GM18870 (cell line): ENCODE results near the gene DVL1.
"Not testable (repeated sequence)": the region's sequence is repeated elsewhere in the genome, so short reads cannot be mapped to it uniquely, and the experiment has no call there.

ENCODE experiments used
- ATAC-seq: cut with Tn5 transposase; IDR thresholded peaks from one replicate; pipeline ENCODE4 v1.9.1; 2021; ENCODE audit warnings: moderate library complexity; ENCODE audit not compliant: unreplicated experiment

Gene DVL1

GRCh38 chr1:1349256-1350012 is at the start of gene DVL1:
DVL1 (minus strand) TSS chr1:1349418; CDS start chr1:1349065, 353 bp downstream.
- ATAC-seq, result no peak

DNA sequence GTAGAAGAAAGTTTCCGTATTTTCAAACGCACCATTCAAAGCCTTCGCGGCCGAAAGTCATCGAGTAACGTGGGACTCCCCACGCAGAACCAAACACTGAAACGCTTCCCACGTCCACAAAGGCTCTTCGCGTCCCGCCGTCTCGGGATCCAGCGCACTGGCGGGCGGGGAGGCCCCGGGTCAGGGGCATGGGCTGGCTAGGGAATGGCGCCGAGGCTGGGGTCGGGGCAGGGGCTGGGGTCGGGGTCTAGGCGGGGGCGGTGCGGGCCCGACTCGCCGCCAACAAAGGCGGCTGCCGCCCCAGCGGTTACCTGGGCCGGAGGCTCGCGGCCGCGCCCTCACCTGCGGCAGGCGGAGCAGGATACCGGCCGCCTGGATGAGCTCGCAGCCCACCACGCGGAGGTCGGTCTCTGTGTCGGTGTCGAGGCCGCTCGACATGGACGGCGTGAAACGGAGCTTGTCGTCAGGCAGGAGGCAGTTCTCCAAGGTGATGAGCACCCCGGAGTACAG is 49.5 kb upstream of the DVL1 start:
- no peak for ATAC-seq

DNA sequence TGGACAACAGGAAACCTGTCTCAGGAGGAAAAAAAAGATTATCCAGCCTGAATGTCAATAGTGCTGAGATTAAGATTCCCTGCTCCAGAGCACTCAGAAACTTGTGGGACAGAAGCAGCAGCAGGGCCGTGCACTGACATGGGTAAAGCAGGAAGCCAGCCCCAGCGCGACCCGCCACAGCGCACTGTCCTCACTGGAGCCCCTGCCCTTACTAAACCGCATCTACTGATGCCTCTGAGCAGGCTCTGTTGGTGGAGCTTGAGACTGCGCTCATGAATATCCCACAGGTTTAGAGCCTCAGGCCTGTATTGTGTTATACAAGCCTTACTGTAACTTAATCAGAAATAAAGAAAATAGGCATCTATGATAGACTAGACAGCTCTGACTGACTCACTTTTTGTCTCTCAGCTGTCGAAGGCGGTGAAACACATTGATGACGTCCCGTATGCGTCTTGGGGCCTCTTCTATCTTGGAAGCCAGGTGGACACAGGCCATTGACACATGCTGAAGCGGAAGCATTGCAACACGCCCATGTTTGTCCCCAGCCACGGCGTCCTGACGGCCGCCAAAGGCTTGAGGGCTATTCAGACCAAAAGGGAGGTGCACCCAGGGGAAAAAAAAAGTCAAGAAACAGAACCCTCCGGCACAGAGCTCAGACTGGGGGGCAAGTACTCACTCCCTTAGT is 48.8 kb upstream of the DVL1 start:
- no peak for ATAC-seq

GRCh38 chr1:1395166-1395565 is 45.9 kb upstream of the DVL1 start:
- ATAC-seq, result no peak

GRCh38 chr1:1394116-1394515 is 44.9 kb upstream of the DVL1 start:
- ATAC-seq, result no peak

DNA sequence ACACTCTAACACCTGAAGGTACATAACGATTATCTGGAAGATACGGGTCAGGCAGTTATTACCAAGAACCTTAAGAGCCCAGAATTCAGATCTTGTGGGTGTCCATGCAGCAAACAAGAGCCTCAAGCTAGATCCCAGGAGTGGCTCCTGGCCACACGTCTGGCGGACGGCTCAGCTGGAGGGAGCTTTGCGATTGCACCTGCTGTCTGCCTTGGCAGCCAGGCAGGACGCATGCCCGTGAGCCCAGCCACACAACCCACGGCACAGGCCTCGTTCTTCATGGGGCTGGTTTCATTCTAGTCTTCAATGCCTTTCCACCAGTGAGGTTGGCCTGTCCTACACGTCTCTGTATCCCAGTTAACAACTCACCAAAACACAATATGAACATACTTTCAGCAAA is 44.2 kb upstream of the DVL1 start:
- no peak for ATAC-seq

DNA sequence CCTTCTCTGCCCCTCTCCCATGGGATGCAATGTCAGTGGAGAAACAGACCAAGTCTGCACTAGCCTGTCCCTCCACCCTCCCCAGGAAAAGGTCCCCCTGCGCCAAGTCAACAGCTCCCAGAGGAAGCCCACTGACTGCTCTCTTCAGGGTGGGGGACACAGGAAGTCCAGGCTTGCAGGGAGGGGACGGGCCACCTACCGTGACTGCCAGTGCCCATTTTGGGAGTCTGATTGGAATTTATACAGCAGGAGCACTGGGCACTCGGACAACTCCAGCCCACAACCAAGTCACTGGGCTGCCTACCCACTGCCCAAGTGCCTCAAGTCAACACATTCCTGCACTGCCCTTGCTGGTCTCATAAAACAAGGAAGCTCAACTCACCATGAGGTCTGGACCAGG is 43.8 kb upstream of the DVL1 start:
- ATAC-seq, result no peak

DNA sequence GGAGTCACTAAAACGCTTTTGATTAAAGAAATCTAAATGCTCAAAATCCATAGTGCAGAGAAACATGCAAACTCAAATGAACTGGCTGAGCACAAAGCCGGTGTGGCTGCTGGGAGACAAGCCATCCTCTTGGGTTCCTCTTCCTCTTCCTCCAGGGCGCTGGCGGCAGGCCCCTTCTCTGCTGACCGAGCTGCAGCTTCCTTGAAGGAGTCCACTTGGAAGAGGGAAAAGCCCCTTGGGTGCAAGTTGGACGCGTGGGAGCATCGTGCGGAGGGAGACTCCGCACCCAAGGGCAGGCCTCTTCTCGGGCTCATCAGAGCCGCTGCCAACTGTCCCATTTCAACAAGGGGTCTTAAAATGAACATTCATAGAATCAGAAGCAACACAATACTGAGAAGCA is 42.0 kb upstream of the DVL1 start:
- ATAC-seq, result no peak

- ATAC-seq, result no peak
Observed at GRCh38 chr1:1390675-1391074, 41.5 kb upstream of the DVL1 start.

- ATAC-seq, result no peak
Observed at GRCh38 chr1:1388078-1388472, 38.9 kb upstream of the DVL1 start.

DNA sequence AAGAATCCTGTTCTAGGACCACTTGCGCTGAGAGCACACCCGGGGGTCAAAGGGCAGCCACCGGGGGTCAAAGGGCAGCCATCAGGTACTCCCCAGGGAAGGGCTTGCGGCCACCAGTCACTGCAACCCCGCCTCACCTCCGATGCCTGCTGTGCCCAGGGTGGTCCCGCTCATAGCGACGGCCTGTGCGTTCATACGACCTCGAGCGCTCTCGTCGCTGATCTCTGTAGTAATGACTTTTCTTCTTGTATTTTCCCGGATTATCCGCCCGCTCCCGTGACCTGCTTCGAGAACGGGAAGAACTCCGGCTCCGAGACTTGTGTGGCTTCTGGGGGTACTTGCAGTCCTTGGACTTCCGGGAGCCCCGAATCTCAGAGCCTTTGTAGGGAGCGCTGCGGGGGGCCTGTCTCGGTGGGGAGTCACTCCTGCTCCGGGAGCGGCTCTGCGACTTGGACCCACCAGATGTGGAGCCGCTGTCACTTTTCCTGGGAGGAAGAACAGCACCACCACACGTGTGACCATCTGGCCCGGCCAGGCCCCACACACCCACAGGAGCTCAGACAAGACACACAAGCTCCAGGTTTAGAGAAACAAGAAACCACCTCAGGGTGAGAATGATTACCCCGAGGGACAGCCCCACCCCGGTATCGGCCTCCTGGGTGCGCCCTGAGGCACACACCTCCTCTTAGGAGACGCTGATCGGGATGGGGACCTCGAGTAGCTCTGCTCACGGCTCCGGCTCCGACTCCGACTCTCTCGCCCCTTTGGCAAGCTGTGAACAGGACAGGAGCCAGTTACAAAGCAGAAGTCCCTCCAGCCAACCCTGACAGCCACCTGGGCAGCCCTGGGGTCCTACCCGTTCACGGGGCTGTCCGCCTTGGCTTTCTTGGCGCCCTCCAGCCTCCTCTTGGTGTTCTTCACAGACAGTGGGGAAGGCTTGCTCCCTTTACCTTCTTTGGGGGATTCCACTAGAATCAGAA is 38.2 kb upstream of the DVL1 start:
- ATAC-seq, result no peak

DNA sequence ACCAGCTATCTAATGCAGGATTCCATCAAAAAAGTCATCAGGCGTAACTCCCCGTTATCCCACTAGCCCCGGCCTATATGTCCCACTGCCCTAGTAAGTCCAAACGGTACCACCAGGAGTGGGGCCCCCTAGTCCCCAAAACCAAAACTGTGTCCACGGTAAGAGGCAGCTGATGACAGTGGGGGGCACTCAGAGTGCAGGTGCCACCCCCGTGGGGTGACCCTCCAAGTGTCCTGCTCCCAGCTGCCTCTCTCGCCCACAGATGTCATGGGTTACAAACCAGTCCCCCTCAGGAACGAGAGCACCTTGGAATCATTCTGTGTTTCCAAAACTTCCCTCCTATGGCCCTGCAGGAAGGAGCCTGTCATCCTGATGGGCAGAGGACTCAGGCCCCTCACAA is 36.7 kb upstream of the DVL1 start:
- no peak for ATAC-seq

- not testable (repeated sequence) for ATAC-seq
Observed at GRCh38 chr1:1385339-1385738, 36.1 kb upstream of the DVL1 start.

DNA sequence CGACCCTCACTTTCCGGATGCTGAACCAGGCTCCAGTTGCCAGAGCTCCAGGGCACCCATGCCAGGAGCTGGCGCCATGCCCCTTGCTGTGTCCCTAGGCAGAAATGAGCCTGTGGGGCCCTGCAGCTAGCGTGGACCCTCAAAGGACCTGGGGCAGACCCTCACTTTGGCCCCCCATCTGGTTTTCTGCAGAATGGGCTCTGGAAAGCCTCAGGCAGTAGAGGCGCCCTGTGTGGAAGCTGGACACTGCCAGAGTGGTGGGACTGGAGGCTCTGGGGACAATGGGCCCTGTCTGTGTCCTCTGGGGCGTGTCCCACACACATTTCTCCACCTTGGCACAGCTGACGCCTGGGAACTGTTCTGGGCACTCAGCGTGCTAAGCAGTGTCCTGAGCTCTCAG is 32.1 kb upstream of the DVL1 start:
- ATAC-seq, result no peak

GRCh38 chr1:1380860-1381259 is 31.6 kb upstream of the DVL1 start:
- no peak for ATAC-seq

DNA sequence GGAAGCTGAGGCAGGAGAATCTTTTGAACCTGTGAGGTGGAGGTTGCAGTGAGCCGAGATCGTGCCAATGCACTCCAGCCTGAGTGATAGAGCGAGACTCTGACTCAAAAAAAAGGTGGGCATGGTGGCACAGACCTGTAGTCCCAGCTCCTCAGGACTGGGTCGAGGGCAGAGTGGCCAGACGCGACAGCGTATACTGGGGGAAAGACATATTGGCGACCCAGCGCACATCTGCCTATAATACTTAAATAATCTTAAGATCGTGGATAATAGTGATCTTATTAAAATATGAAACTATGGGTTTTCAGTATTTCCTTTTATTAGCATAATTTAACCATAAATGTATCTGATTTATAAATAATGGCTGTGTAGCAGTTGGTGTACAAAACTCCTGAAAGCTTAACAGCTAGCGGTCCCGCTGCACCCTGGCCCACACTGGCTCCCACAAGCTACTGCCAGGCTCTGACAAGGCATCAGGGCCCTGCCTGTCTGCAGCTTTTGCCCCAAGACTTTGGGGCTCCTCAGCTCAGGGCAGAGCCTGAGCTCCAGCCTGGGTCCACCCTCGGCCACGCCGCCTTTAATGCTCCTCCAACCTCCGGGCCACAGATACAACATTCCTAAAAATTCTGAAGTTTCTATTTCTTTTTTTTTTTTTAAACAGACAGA is 28.5 kb upstream of the DVL1 start:
- ATAC-seq, result no peak

- ATAC-seq, result no peak
Observed at GRCh38 chr1:1376551-1377226, 27.5 kb upstream of the DVL1 start.

DNA sequence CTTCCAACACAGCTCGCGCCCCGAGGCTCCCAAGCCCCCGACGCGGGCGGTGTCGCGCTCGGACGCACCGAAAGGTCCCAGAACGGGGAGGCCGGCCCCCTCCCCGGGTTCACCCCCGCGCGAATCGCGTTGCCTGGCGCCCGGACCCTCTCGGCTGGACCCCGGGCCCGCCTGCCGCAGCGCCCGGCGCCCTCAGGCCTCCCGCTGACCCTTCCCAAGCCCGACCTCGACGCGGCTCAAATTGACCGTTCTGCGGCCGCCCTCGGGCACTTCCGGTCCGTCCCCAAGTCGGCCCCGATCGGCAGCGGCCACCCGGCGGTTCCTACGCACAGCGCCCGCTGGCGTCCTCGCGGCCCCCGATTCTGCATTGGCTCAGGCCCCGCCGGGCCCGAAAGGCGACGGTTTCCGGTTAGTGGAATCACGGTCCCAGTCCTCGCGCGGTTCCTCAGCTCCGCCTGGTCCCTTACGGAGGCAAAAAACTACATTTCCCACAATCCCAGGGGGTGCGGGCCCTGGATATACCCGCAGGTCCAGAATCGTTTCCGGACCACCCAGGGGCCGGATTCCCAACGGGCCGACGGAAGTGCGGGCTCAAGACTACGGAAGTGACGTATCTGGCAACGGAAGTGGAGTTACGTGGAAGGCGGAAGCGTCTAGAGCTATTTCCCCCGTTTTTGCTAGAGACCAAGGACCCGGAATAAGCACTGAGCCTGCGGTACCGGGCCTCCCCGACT is 25.9 kb upstream of the DVL1 start, which contains the start of gene AURKAIP1:
Gene AURKAIP1 (minus strand): TSS at position 279 of the 734 bp plus-strand sequence. CDS start 451 bp downstream, outside the sequence.
- peak; percentile 89 for ATAC-seq

DNA sequence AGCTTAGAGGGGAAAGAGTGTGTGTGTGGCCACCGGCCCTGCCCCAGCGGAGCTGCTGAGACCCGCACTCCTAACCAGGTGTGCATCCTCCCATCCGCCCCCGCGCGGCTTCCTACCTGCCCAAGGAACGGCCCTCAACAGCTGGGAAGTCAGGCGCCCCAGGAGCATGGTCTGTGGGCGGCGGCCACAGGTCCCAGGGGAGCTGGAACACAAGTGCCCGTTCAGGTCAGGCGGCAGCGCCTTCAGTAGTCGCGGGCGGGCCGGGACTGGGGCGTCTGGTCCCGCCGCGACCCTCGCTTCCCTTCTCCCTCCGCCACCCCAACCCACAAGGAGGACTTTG is 25.3 kb upstream of the DVL1 start:
- ATAC-seq, result no peak
